GM23248 (cell line): ENCODE data around the gene QRICH1.

Experiments used
- EZH2 ChIP-seq: fragments of 200-600 bp; sonication (generic); IDR thresholded peaks from 2 replicates; pipeline ENCODE4 v1.6.1; 2018; ENCODE audit warnings: antibody characterized with exemption, mild to moderate bottlenecking; ENCODE audit not compliant: insufficient read depth, poor library complexity, severe bottlenecking
- EZH2phosphoT487 ChIP-seq: fragments of 200-600 bp; sonication (generic); IDR thresholded peaks from 2 replicates; pipeline ENCODE4 v1.6.1; 2018; ENCODE audit warnings: antibody characterized with exemption, moderate library complexity, mild to moderate bottlenecking, low read depth; ENCODE audit not compliant: insufficient read depth

- TF ChIP-seq EZH2phosphoT487 (no peak), EZH2 (no peak)
Observed at GRCh38 chr3:49111347-49111746, 17.5 kb upstream of the QRICH1 start.
